ENCODE results near the gene NTRK3. TPM values are rescaled to one million over a fixed set of nuclear protein-coding genes. Genes with fewer than 3 reads are reported as not detected.

NTRK3 gene
- total RNA-seq, 1 donor from 2014 or later, result not detected

DNA sequence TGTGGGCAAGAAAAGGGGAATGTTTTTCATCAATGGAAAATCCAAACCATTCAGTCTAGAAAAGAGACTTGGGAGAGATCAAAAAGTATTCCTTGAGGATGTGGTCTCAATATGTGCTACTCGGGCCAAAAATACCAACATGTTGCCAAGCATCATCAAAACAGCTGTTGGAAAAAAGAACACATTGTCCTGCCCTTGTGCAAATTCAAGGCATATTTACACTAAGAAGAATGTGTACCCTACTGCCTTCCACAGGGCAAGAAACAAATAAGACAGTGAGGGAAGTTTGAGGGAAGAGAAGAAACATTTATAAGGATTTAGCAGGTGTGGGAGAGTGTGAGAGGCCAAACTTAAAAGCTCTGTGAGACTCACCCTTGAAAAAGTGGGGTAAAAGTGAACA, 252.1 kb downstream of the NTRK3 start:
- Mint-ChIP-seq H3K27ac (no peak overlapping the region), H3K4me3 (no peak overlapping the region), H3K4me1 (no peaks in the 10 kb centered on the region), H3K9me3 (no peaks in the 10 kb centered on the region), H3K36me3 (ENCODE audit: low read depth) (no peaks in the 10 kb centered on the region), H3K27me3 (no peaks in the 10 kb centered on the region)
- DNase-seq (no peak), ATAC-seq (ENCODE audit: low read depth) (no peak)
- intact Hi-C loops (cut with micrococcal nuclease), result no loop called here
- POLR2A ChIA-PET, result no interaction called here
- CTCF ChIA-PET, result no interaction called here
- TF ChIP-seq, protein P1, sequence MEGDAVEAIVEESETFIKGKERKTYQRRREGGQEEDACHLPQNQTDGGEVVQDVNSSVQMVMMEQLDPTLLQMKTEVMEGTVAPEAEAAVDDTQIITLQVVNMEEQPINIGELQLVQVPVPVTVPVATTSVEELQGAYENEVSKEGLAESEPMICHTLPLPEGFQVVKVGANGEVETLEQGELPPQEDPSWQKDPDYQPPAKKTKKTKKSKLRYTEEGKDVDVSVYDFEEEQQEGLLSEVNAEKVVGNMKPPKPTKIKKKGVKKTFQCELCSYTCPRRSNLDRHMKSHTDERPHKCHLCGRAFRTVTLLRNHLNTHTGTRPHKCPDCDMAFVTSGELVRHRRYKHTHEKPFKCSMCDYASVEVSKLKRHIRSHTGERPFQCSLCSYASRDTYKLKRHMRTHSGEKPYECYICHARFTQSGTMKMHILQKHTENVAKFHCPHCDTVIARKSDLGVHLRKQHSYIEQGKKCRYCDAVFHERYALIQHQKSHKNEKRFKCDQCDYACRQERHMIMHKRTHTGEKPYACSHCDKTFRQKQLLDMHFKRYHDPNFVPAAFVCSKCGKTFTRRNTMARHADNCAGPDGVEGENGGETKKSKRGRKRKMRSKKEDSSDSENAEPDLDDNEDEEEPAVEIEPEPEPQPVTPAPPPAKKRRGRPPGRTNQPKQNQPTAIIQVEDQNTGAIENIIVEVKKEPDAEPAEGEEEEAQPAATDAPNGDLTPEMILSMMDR (IDR thresholded peaks at IDR 0.05), result no peak

DNA sequence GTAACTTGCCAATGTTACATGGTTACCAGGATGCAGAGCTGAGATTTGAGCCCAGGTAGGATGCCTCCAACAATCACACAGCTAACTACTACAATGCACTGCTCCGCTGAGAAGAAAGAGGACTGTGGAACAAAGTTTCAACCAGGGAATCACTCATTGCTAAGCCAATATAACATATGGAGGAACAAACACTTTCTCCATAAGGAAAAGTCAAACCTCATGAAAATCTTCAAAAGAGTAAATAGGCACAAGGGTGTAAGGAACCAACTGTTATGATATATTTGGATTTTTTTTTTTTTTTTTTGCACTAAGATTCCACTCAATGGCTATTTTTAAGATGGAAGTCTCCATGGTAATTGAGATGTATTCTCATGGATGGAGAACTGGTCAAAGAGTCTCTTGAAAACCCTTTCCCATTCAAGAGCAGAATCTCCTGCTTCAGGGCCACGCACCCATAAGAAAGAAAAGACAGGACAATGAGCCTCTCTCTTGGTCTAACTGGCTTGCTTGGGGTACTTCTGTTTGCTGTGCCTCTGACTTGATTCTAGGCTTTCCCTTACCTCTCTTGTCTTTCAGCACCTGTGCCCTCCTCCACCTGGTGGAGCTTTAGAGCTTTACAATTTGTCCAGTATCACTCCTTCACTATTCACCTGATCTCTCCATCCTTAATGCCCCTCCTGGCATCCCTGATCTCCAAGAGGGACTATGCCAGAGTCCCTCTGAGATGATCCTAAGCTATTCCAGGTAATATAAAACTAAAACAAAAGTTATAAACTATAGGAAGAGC, 252.8 kb downstream of the NTRK3 start:
- H3K27me3 Mint-ChIP-seq, result no peaks in the 10 kb centered on the region

DNA sequence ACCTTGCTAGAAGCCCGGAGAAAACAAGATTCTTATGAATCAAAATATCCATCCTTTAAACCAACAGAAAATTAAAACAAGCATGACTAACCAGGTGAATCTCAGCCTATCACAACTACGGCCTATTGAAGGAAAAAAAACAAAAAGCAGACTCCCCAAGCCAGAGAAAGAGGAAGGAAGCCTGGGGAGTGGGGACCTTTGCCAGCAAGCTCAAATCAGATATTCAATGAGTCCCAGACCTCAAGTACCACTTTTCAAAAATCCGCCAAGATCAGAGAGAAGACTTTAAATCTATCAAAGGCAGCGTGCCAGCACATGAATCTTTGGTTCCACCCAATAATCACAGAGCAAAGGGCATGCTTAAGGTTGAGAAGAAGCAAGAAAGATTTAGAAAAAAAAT, 253.8 kb downstream of the NTRK3 start:
- no peaks in the 10 kb centered on the region for H3K4me1 Mint-ChIP-seq
- H3K36me3 Mint-ChIP-seq (ENCODE audit: low read depth), result no peaks in the 10 kb centered on the region
- CTCF ChIA-PET, result no interaction called here
- ATAC-seq (ENCODE audit: low read depth) (no peak), DNase-seq (no peak)
- H3K27ac Mint-ChIP-seq, result no peak overlapping the region
- POLR2A ChIA-PET, result no interaction called here
- no peak overlapping the region for H3K4me3 Mint-ChIP-seq
- H3K27me3 Mint-ChIP-seq, result no peaks in the 10 kb centered on the region
- TF ChIP-seq, protein P1 (IDR thresholded peaks at IDR 0.05), result no peak
- intact Hi-C loops (cut with micrococcal nuclease), result no loop called here
- H3K9me3 Mint-ChIP-seq, result no peaks in the 10 kb centered on the region

More for the DNA sequence above, 252.8 kb downstream of the NTRK3 start:
- intact Hi-C loops (cut with micrococcal nuclease), result no loop called here
- TF ChIP-seq, protein P1 (IDR thresholded peaks at IDR 0.05), result no peak
- Mint-ChIP-seq H3K9me3 (no peaks in the 10 kb centered on the region), H3K4me3 (no peak overlapping the region), H3K4me1 (no peaks in the 10 kb centered on the region), H3K27ac (no peak overlapping the region), H3K36me3 (ENCODE audit: low read depth) (no peaks in the 10 kb centered on the region)
- DNase-seq (no peak), ATAC-seq (ENCODE audit: low read depth) (no peak)
- CTCF ChIA-PET, result no interaction called here
- POLR2A ChIA-PET, result no interaction called here

DNA sequence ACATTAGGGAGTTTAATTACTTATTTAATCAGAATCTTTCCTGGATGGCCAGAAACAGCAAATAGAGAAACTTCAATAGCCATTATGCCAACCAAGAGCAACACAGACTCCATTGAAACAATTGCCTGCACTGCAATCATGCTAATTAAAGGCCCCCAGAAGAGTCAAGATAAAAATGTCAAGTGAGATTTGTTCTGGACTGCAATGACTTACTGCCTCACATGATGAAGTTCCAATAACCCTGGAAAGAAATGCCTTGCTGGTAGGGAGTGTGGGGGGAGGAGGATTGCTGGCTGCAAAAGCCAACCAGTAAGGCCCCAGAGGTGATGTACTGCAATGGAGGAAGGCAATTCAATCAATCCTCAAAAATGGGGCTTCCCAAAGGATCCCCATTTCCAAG, 257.9 kb downstream of the NTRK3 start:
- Mint-ChIP-seq H3K4me3 (no peak overlapping the region), H3K36me3 (ENCODE audit: low read depth) (no peaks in the 10 kb centered on the region), H3K27ac (no peak overlapping the region), H3K9me3 (no peaks in the 10 kb centered on the region), H3K27me3 (no peaks in the 10 kb centered on the region), H3K4me1 (no peaks in the 10 kb centered on the region)
- no peak for ATAC-seq (ENCODE audit: low read depth)
- no peak for DNase-seq
- ChIA-PET CTCF (no interaction called here), POLR2A (no interaction called here)
- TF ChIP-seq, protein P1 (IDR thresholded peaks at IDR 0.05), result no peak
- intact Hi-C loops (cut with micrococcal nuclease), result no loop called here

DNA sequence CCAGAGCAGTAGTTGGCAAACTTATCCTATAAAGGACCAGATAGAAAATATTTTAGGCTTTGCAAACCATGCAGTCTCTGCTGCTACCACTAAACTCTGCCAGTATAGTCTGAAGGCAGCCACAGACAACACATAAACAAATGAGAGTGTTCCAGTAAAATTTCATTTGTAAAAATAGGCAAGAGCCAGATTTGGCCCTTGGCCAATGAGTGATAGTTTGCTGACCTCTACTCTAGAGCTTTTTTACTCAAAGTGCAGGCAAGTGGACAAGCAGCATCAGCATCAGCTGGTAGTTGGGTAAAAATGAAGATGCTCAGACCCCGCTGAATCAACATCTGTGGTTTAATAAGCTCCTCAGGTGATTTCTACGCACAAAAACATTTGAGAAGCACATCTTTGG, 269.8 kb downstream of the NTRK3 start:
- Mint-ChIP-seq H3K27me3 (no peaks in the 10 kb centered on the region), H3K27ac (no peak overlapping the region), H3K4me3 (no peak overlapping the region), H3K4me1 (no peaks in the 10 kb centered on the region), H3K36me3 (ENCODE audit: low read depth) (no peaks in the 10 kb centered on the region), H3K9me3 (no peaks in the 10 kb centered on the region)
- DNase-seq (no peak), ATAC-seq (ENCODE audit: low read depth) (no peak)
- POLR2A ChIA-PET, result no interaction called here
- intact Hi-C loops (cut with micrococcal nuclease), result no loop called here
- TF ChIP-seq, protein P1 (IDR thresholded peaks at IDR 0.05), result no peak
- CTCF ChIA-PET, result no interaction called here

Data from activated B cell treated with CpG ODN at 0.5 μM for 24 hours (primary cell).